Caco-2 (cell line): ENCODE measurements around the gene PPP1R10. TPM values are rescaled to one million over a fixed set of nuclear protein-coding genes. Genes with fewer than 3 reads are reported as not detected.

Source experiments
- BruUV-seq: library from RNA; stranded (reverse); fragments of 400-500 nt; replicated peaks from 2 replicates; lab custom pipeline; 2021; lab: Mats Ljungman, UMichigan
- CTCF ChIA-PET: fragments of 300-600 bp; sonication (Branson Sonifier 250); formaldehyde crosslinking; loops from one replicate; lab custom pipeline; 2022; ENCODE audit warnings: antibody characterized with exemption; lab: Charles Lee
- POLR2A ChIA-PET: fragments of 300-600 bp; sonication (Branson Sonifier 250); formaldehyde crosslinking; loops from one replicate; lab custom pipeline; 2022; ENCODE audit warnings: antibody characterized with exemption; lab: Charles Lee
- DNase-seq, 2 experiments: peaks; one replicate each; pipeline versions ENCODE4 v3.0.0 to v3.0.0-alpha.2; 2020 to 2022
- H3K27me3 ChIP-seq: replicated peaks from 2 replicates; pipeline ENCODE4 v1.6.0; 2011; ENCODE audit warnings: low read length; ENCODE audit not compliant: control insufficient read depth, insufficient read depth
- H3K36me3 ChIP-seq: 2 replicates; pipeline ENCODE4 v1.5.1; 2011; ENCODE audit warnings: low read length; ENCODE audit not compliant: control insufficient read depth, insufficient read depth
- H3K4me1 ChIP-seq: fragments of 250-450 bp; sonication (Bioruptor Pico); 2 replicates; pipeline ENCODE4 v1.5.1; 2020; ENCODE audit warnings: mild to moderate bottlenecking
- H3K4me3 ChIP-seq: 2 replicates; pipeline ENCODE4 v1.5.1; 2011; ENCODE audit warnings: low read depth, mild to moderate bottlenecking, control low read depth, low read length
- H3K9me3 ChIP-seq: fragments of 250-450 bp; sonication (Bioruptor Pico); 2 replicates; pipeline ENCODE4 v1.5.1; 2020; ENCODE audit warnings: mild to moderate bottlenecking, moderate library complexity
- H3K27ac Mint-ChIP-seq: one replicate; pipeline ENCODE4 v1.8.0; 2022; ENCODE audit warnings: mixed read lengths; ENCODE audit not compliant: unreplicated experiment
- H3K27me3 Mint-ChIP-seq: one replicate; pipeline ENCODE4 v1.8.0; 2022; ENCODE audit warnings: mixed read lengths; ENCODE audit not compliant: insufficient read depth, unreplicated experiment
- H3K36me3 Mint-ChIP-seq: one replicate; pipeline ENCODE4 v1.8.0; 2022; ENCODE audit warnings: mild to moderate bottlenecking, mixed read lengths; ENCODE audit not compliant: insufficient read depth, unreplicated experiment
- H3K4me1 Mint-ChIP-seq: one replicate; pipeline ENCODE4 v1.8.0; 2022; ENCODE audit warnings: low read depth, mixed read lengths; ENCODE audit not compliant: unreplicated experiment
- H3K4me3 Mint-ChIP-seq: one replicate; pipeline ENCODE4 v1.8.0; 2022; ENCODE audit warnings: mild to moderate bottlenecking, moderate library complexity, mixed read lengths; ENCODE audit not compliant: unreplicated experiment
- H3K9me3 Mint-ChIP-seq: one replicate; pipeline ENCODE4 v1.8.0; 2022; ENCODE audit warnings: mixed read lengths; ENCODE audit not compliant: unreplicated experiment
- intact Hi-C: fragments of 100-400 bp; cut with micrococcal nuclease; formaldehyde crosslinking; loops from one replicate; pipeline ENCODE4 v1.10.0; 2022; ENCODE audit not compliant: unreplicated experiment
- total RNA-seq: library from RNA; stranded (reverse); gene quantifications from 2 replicates; pipeline ENCODE4 v1.2.3, GENCODE V29; 2022
- TF ChIP-seq, protein P1 (sequence below), 2 experiments: fragments of 200-600 bp in 1 of 2; IDR thresholded peaks; 1 replicate in 1 of 2; 2 replicates in 1 of 2; pipeline versions ENCODE4 v1.5.1 to v1.8.0; 2011 to 2022; ENCODE audit warnings: antibody characterized with exemption in 1 of 2, control low read depth in 1 of 2, inconsistent platforms in 1 of 2, low read depth in 1 of 2, low read length in 1 of 2, mild to moderate bottlenecking in 1 of 2, moderate library complexity in 1 of 2; ENCODE audit not compliant: insufficient read depth in 1 of 2, severe bottlenecking in 1 of 2, unreplicated experiment in 1 of 2

PPP1R10 gene
- total RNA-seq, 1 experiment from 2014 or later: 91.3 TPM

- BruUV-seq: no TSS peak
- peaks cover 8% of the 10 kb centered on the region for H3K4me1 ChIP-seq
- intact Hi-C loops: no loop called here
- H3K9me3 Mint-ChIP-seq: no peaks in the 10 kb centered on the region
- no peaks in the 10 kb centered on the region for H3K27me3 Mint-ChIP-seq
- no peak overlapping the region for H3K4me3 Mint-ChIP-seq
- H3K9me3 ChIP-seq: no peaks in the 10 kb centered on the region
- CTCF ChIA-PET: interaction anchor here (0.7 to 1.3 kb wide), 4 partner anchors 20 to 109 kb away, joined by 3 to 4 read pairs (median 3); partner anchors contain the start of gene ABCF1
- H3K4me3 ChIP-seq: no peak overlapping the region
- POLR2A ChIA-PET: no interaction called here
- H3K27ac Mint-ChIP-seq: peak overlapping the region; percentile 31
- TF ChIP-seq, protein P1, sequence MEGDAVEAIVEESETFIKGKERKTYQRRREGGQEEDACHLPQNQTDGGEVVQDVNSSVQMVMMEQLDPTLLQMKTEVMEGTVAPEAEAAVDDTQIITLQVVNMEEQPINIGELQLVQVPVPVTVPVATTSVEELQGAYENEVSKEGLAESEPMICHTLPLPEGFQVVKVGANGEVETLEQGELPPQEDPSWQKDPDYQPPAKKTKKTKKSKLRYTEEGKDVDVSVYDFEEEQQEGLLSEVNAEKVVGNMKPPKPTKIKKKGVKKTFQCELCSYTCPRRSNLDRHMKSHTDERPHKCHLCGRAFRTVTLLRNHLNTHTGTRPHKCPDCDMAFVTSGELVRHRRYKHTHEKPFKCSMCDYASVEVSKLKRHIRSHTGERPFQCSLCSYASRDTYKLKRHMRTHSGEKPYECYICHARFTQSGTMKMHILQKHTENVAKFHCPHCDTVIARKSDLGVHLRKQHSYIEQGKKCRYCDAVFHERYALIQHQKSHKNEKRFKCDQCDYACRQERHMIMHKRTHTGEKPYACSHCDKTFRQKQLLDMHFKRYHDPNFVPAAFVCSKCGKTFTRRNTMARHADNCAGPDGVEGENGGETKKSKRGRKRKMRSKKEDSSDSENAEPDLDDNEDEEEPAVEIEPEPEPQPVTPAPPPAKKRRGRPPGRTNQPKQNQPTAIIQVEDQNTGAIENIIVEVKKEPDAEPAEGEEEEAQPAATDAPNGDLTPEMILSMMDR (IDR thresholded peaks at IDR 0.05; ENCODE audit: insufficient read depth in 1 of 2, low read depth in 1 of 2, low read length in 1 of 2, severe bottlenecking in 1 of 2, unreplicated experiment in 1 of 2): no peak
- peaks cover 6% of the 10 kb centered on the region for H3K4me1 Mint-ChIP-seq
- H3K27me3 ChIP-seq: no peaks in the 10 kb centered on the region
- peak; percentile 57 to 61 for DNase-seq
- peaks cover 5% of the 10 kb centered on the region for H3K36me3 ChIP-seq
- peaks cover 95% of the 10 kb centered on the region for H3K36me3 Mint-ChIP-seq
Observed at GRCh38 chr6:30591008-30591407, 26.0 kb downstream of the PPP1R10 start.

DNA sequence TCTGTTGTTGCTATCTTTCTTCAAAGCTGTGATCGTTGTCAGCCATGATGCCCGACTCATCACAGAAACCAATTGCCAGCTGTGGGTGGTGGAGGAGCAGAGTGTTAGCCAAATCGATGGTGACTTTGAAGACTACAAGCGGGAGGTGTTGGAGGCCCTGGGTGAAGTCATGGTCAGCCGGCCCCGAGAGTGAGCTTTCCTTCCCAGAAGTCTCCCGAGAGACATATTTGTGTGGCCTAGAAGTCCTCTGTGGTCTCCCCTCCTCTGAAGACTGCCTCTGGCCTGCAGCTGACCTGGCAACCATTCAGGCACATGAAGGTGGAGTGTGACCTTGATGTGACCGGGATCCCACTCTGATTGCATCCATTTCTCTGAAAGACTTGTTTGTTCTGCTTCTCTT, 26.5 kb downstream of the PPP1R10 start:
- no peaks in the 10 kb centered on the region for H3K9me3 Mint-ChIP-seq
- H3K4me1 Mint-ChIP-seq: peaks cover 6% of the 10 kb centered on the region
- peaks cover 7% of the 10 kb centered on the region for H3K36me3 ChIP-seq
- no peaks in the 10 kb centered on the region for H3K9me3 ChIP-seq
- DNase-seq: no peak
- ChIA-PET POLR2A (no interaction called here), CTCF (interaction anchor here (0.7 to 1.3 kb wide), 4 partner anchors 20 to 108 kb away, joined by 3 to 4 read pairs (median 3); partner anchors contain the start of gene ABCF1)
- TF ChIP-seq, protein P1 (IDR thresholded peaks at IDR 0.05; ENCODE audit: insufficient read depth in 1 of 2, low read depth in 1 of 2, low read length in 1 of 2, severe bottlenecking in 1 of 2, unreplicated experiment in 1 of 2): no peak
- H3K27me3 Mint-ChIP-seq: no peaks in the 10 kb centered on the region
- no peak overlapping the region for H3K4me3 Mint-ChIP-seq
- peaks cover 8% of the 10 kb centered on the region for H3K4me1 ChIP-seq
- H3K27me3 ChIP-seq: no peaks in the 10 kb centered on the region
- H3K27ac Mint-ChIP-seq: peak overlapping the region; percentile 31
- peaks cover 96% of the 10 kb centered on the region for H3K36me3 Mint-ChIP-seq
- intact Hi-C loops: no loop called here
- H3K4me3 ChIP-seq: no peak overlapping the region
- BruUV-seq: no TSS peak

DNA sequence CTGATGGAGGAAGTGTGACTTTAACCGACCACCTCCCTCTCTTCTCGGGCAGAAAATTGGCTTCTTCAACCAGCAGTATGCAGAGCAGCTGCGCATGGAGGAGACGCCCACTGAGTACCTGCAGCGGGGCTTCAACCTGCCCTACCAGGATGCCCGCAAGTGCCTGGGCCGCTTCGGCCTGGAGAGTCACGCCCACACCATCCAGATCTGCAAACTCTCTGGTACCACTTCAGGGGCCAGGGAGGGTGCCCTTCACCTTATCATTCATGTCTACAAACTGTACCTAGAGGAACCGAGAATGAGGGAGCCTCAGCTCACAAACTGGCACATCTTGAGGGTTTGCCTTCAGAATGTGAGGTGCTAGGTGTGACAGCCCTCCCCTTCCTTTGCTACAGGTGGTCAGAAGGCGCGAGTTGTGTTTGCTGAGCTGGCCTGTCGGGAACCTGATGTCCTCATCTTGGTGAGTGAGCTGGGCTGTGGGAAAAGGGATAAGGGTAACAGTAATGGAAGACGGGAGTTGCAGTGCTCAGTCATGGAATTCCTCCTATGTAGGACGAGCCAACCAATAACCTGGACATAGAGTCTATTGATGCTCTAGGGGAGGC, 27.2 kb downstream of the PPP1R10 start:
- H3K27ac Mint-ChIP-seq: peak overlapping the region; percentile 31
- H3K9me3 ChIP-seq: no peaks in the 10 kb centered on the region
- BruUV-seq: no TSS peak
- ChIA-PET CTCF (interaction anchor here (1.3 kb wide), 1 partner anchor 45 kb away, joined by 3 read pairs; no protein-coding TSS in a partner anchor), POLR2A (no interaction called here)
- no peak overlapping the region for H3K4me3 ChIP-seq
- TF ChIP-seq, protein P1 (IDR thresholded peaks at IDR 0.05; ENCODE audit: insufficient read depth in 1 of 2, low read depth in 1 of 2, low read length in 1 of 2, severe bottlenecking in 1 of 2, unreplicated experiment in 1 of 2): no peak
- intact Hi-C loops: no loop called here
- H3K4me1 ChIP-seq: peaks cover 8% of the 10 kb centered on the region
- H3K36me3 Mint-ChIP-seq: peaks cover 96% of the 10 kb centered on the region
- peaks cover 6% of the 10 kb centered on the region for H3K4me1 Mint-ChIP-seq
- no peak overlapping the region for H3K4me3 Mint-ChIP-seq
- H3K36me3 ChIP-seq: peaks cover 7% of the 10 kb centered on the region
- H3K9me3 Mint-ChIP-seq: no peaks in the 10 kb centered on the region
- H3K27me3 ChIP-seq: no peaks in the 10 kb centered on the region
- no peaks in the 10 kb centered on the region for H3K27me3 Mint-ChIP-seq
- DNase-seq: no peak
